Lung (tissue), 12 donors: ENCODE measurements around the gene KIAA0825. TPM values are rescaled to one million over a fixed set of nuclear protein-coding genes. Genes with fewer than 3 reads are reported as not detected.

ENCODE experiments used
- ATAC-seq: fragments of 200-7000 bp; cut with Tn5 transposase; one replicate; pipeline ENCODE4 v1.9.1; 2020; ENCODE audit warnings: moderate number of reproducible peaks; ENCODE audit not compliant: insufficient read depth, low FRiP score
- DNase-seq, 3 donors: peaks; one replicate each; pipeline ENCODE4 v3.0.0-alpha.2; 2013 to 2017
- H3K27ac ChIP-seq, 2 donors: one replicate each; pipeline ENCODE4 v1.5.1; 2013; ENCODE audit warnings: mild to moderate bottlenecking in 2 of 2, moderate library complexity in 2 of 2, control low read depth in 1 of 2, inconsistent platforms in 1 of 2, low read depth in 1 of 2, low read length in 1 of 2
- H3K27me3 ChIP-seq, 3 donors: one replicate each; pipeline ENCODE4 v1.5.1; 2013; ENCODE audit warnings: low read length in 2 of 3; ENCODE audit not compliant: control insufficient read depth in 3 of 3, insufficient read depth in 3 of 3
- H3K36me3 ChIP-seq, 4 donors: one replicate each; pipeline ENCODE4 v1.5.1; 2013; ENCODE audit warnings: low read length in 4 of 4, mild to moderate bottlenecking in 1 of 4, moderate library complexity in 1 of 4; ENCODE audit not compliant: control insufficient read depth in 4 of 4, insufficient read depth in 4 of 4
- H3K4me1 ChIP-seq, 5 donors: one replicate each; pipeline ENCODE4 v1.5.1; 2013; ENCODE audit warnings: low read length in 5 of 5, mild to moderate bottlenecking in 2 of 5, moderate library complexity in 1 of 5; ENCODE audit not compliant: control insufficient read depth in 5 of 5, insufficient read depth in 5 of 5
- H3K4me3 ChIP-seq: one replicate; pipeline ENCODE4 v1.5.1; 2013; ENCODE audit warnings: mild to moderate bottlenecking, control low read depth, moderate library complexity
- H3K9ac ChIP-seq, 2 donors: one replicate each; pipeline ENCODE4 v1.5.1; 2013; ENCODE audit warnings: low read length in 2 of 2, control low read depth in 1 of 2; ENCODE audit not compliant: insufficient read depth in 1 of 2
- H3K9me3 ChIP-seq, 4 donors: one replicate each; pipeline ENCODE4 v1.5.1; 2013; ENCODE audit warnings: low read length in 3 of 4, mild to moderate bottlenecking in 1 of 4, moderate library complexity in 1 of 4; ENCODE audit not compliant: control insufficient read depth in 4 of 4, insufficient read depth in 3 of 4
- CTCF ChIP-seq: IDR thresholded peaks from 2 replicates; pipeline ENCODE4 v1.5.1; 2012; ENCODE audit warnings: mild to moderate bottlenecking; ENCODE audit errors: control extremely low read depth, extremely low read depth
- WGBS, 2 donors: extraction: QIAGEN DNeasy Blood & Tissue Kit; methylation state at CpG; one replicate each; pipeline ENCODE4 v1.1.7; 2013; 5-methylcytosine and 5-hydroxymethylcytosine counted together
- polyA plus RNA-seq, 2 donors: library from polyadenylated mRNA; stranded (reverse); fragments of 200-250 nt; gene quantifications; one replicate each; pipeline ENCODE4 v1.2.1, GENCODE V29; 2013
- total RNA-seq, 2 donors: library from RNA; depleted of rRNA in 1 of 2; stranded (reverse); fragments of >200 nt in 1 of 2; gene quantifications; one replicate each; pipeline ENCODE4 v1.2.1, GENCODE V29; 2014 to 2021
- donor health status: control.
- donor health status: control.
- donor health status: Bipolar disorder and iron deficiency.
- donor health status: healthy.
- donor health status: DM: yes; HTN: yes; CAD: no.

The KIAA0825 gene
- total and polyA plus RNA-seq, 4 donors: 0.79 to 20.2 (median 3.6) TPM

- peaks cover 0 to 2% (median 0%) of the 10 kb centered on the region in 5 donors for H3K4me1 ChIP-seq
- no peak for DNase-seq
- no peak for ATAC-seq
- no peaks in the 10 kb centered on the region for H3K27me3 ChIP-seq
- H3K4me3 ChIP-seq: no peak overlapping the region
- TF ChIP-seq CTCF: no peak
- H3K9me3 ChIP-seq: no peaks in the 10 kb centered on the region
- H3K27ac ChIP-seq: no peak overlapping the region
- no peak overlapping the region for H3K9ac ChIP-seq
- 87 to 96% methylated on average over 2 of the region's 2 CpGs for WGBS, 2 donors
- peaks cover 0 to 2% (median 0%) of the 10 kb centered on the region in 4 donors for H3K36me3 ChIP-seq
These were observed 401.2 kb downstream of the KIAA0825 start for GRCh38 chr5:94217216-94217615.

GRCh38 chr5:94212476-94212875 is 405.9 kb downstream of the KIAA0825 start:
- no peak for TF ChIP-seq CTCF
- Histone ChIP-seq H3K27ac (no peak overlapping the region), H3K27me3 (no peaks in the 10 kb centered on the region), H3K4me3 (no peak overlapping the region), H3K9ac (no peak overlapping the region), H3K9me3 (no peaks in the 10 kb centered on the region), H3K36me3 (peaks cover 0 to 2% (median 0%) of the 10 kb centered on the region in 4 donors), H3K4me1 (peaks cover 0 to 6% (median 0%) of the 10 kb centered on the region in 5 donors)
- WGBS, 2 donors: 0% methylated on average over 1 of the region's 1 CpG
- no peak for ATAC-seq
- no peak for DNase-seq

GRCh38 chr5:94209774-94210355 is 408.5 kb downstream of the KIAA0825 start:
- no peak overlapping the region for H3K27ac ChIP-seq
- H3K9me3 ChIP-seq: no peaks in the 10 kb centered on the region
- no peak overlapping the region for H3K4me3 ChIP-seq
- H3K27me3 ChIP-seq: no peaks in the 10 kb centered on the region
- peaks cover 0 to 6% (median 0%) of the 10 kb centered on the region in 5 donors for H3K4me1 ChIP-seq
- no peak overlapping the region for H3K9ac ChIP-seq
- WGBS, 2 donors: 79 to 90% methylated on average over 8 of the region's 8 CpGs
- no peak for TF ChIP-seq CTCF
- no peaks in the 10 kb centered on the region for H3K36me3 ChIP-seq
- ATAC-seq (no peak), DNase-seq (peak in 1 of 3 donors; percentile 5)

GRCh38 chr5:94209272-94209671 is 409.1 kb downstream of the KIAA0825 start:
- Histone ChIP-seq H3K9ac (no peak overlapping the region), H3K27ac (no peak overlapping the region), H3K4me1 (peaks cover 0 to 6% (median 0%) of the 10 kb centered on the region in 5 donors), H3K36me3 (no peaks in the 10 kb centered on the region), H3K27me3 (no peaks in the 10 kb centered on the region), H3K9me3 (no peaks in the 10 kb centered on the region), H3K4me3 (no peak overlapping the region)
- 95 to 98% methylated on average over 3 of the region's 3 CpGs for WGBS, 2 donors
- DNase-seq (no peak), ATAC-seq (no peak)
- TF ChIP-seq CTCF: no peak
